Measurements from ENCODE around the gene DGLUCY.
"Not testable (repeated sequence)": the region's sequence is repeated elsewhere in the genome, so short reads cannot be mapped to it uniquely, and the experiment has no call there.

Gene DGLUCY

DNA sequence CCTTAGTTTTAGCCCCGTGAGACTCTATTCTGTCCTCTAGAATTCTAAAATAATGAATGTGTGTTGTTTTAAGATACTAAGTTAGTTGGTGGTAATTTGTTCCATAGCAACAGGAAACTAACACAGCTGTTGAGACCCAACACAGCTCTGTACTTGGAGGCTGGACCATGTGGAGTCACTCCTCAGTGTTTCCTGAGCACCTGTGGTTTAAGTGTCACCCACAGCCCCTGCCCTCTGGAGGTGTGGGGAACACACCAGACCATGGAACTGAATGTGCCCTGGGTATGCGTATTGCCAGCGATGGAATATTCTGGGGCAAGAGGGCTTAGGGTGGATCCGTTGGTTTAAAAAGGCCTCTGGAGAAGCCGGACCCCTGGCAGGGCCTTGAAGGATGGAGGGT, 147.2 kb downstream of the DGLUCY start:
- ChIA-PET CTCF (interaction anchor here (0.7 kb wide), 1 partner anchor 61 kb away, joined by 3 read pairs; no protein-coding TSS in a partner anchor), POLR2A (ENCODE audit: low non-redundant PET) (no interaction called here)
- peak overlapping the region; percentile 100 for H3K27ac ChIP-seq
- TF ChIP-seq, protein P1, sequence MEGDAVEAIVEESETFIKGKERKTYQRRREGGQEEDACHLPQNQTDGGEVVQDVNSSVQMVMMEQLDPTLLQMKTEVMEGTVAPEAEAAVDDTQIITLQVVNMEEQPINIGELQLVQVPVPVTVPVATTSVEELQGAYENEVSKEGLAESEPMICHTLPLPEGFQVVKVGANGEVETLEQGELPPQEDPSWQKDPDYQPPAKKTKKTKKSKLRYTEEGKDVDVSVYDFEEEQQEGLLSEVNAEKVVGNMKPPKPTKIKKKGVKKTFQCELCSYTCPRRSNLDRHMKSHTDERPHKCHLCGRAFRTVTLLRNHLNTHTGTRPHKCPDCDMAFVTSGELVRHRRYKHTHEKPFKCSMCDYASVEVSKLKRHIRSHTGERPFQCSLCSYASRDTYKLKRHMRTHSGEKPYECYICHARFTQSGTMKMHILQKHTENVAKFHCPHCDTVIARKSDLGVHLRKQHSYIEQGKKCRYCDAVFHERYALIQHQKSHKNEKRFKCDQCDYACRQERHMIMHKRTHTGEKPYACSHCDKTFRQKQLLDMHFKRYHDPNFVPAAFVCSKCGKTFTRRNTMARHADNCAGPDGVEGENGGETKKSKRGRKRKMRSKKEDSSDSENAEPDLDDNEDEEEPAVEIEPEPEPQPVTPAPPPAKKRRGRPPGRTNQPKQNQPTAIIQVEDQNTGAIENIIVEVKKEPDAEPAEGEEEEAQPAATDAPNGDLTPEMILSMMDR (conservative IDR thresholded peaks at IDR 0.05; ENCODE audit: low read depth): no peak
- DNase-seq (ENCODE audit: low spot score): no peak

DNA sequence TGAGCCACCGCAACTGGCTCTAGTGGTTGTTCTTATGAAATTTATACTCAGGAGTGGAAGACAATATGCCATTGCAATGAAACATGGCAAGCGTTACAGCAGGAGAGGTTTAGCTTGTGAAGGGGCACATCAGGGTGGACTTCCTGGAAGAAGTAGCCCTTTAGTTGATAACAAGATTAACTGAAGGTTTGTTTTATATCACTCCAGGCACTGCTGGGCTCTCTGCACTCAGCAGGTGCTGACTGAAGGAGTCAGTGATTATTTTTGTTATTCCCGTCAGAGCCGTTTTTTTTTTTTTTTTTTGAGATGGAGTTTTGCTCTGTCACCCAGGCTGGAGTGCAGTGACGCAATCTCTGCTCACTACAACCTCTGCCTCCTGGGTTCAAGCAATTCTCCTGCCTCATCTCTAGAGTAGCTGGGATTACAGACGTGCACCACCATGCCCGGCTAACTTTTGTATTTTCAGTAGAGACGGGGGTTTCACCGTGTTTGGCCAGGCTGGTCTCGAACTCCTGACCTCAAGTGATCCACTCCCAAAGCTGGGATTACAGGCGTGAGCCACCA, 148.2 kb downstream of the DGLUCY start:
- DNase-seq (ENCODE audit: low spot score): no peak
- CTCF ChIA-PET: interaction anchor here (0.6 to 0.7 kb wide), 2 partner anchors 62 to 1487 kb away, joined by 3 read pairs; partner anchors contain the start of gene LGMN
- TF ChIP-seq, protein P1 (conservative IDR thresholded peaks at IDR 0.05; ENCODE audit: low read depth): no peak

DNA sequence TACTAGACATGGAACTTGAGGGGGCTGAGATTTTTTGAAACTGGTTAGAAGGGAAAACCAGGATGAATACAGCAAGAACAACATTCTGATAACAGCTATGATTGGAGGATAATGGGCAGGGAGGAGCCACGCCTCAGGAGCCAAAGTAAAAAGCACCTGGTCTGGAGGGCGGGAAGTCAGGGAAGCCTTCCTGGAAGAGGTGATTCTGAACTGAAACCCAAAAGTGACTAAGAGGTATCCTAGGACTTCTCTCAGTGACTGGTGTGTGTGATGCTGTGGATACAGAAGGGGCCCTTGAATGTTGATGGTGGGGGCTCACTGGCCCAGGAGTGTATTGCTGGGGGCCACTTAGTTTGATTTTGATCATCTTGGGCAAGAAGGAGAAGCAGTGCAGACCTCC, 149.5 kb downstream of the DGLUCY start:
- ChIA-PET CTCF (interaction anchor here (0.8 to 1.7 kb wide), 2 partner anchors 13 to 15 kb away, joined by 3 to 4 read pairs; no protein-coding TSS in a partner anchor), POLR2A (ENCODE audit: low non-redundant PET) (no interaction called here)
- TF ChIP-seq, protein P1 (conservative IDR thresholded peaks at IDR 0.05; ENCODE audit: low read depth): no peak
- no peak for DNase-seq (ENCODE audit: low spot score)
- H3K27ac ChIP-seq: peak overlapping the region; percentile 100

More for the DNA sequence above, 148.2 kb downstream of the DGLUCY start:
- POLR2A ChIA-PET (ENCODE audit: low non-redundant PET): no interaction called here
- H3K27ac ChIP-seq: peak overlapping the region; percentile 100

DNA sequence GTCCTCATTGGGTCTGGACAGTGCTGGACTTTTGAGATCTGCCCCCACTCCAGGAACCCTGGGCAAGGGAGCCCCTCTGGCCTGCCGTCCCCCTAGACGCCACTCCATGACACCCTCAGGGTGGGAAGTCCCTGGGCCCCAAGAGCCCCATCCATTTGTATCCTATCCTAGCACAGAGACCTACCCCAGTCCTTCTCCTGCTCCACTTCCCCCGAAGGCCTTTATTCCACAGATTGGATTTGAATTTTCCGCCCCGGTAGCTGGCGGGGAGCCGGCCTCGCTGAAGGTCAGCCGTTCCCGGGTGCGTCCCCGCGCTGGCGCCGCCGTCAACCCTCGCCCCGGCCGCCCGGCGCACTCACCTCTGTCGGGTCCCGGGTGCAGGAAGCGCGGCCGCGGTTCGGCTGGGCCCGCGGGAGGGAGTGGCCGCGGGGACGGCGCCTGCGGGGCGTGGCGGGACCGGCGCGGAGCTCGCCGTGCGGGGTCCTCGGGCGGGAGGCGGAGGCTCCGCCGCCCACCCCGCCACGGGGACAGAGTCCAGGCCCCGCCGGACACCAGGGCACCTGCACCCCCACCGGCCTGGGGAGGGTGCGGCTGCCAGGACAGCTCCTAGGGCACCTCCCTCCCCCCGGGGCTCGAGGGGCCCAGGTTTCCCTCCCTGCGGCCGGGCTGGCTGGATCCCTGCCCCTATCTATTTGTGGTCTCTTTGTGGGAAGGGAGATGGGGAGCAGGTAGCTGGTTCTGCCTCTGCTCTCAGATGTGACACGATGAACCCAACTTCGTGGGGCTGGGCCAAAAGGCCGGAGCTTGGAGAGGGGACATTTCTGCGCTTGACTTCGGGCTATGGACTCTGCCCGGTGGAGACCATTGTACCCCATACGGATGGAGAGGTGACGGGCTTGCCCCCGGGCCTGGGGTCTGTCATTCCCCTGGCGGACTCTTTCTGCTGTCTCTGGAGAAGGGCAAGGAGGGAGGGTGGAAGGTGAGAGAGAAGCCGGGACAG, 150.6 kb downstream of the DGLUCY start:
- H3K27ac ChIP-seq: peak overlapping the region; percentile 100
- TF ChIP-seq, protein P1 (conservative IDR thresholded peaks at IDR 0.05; ENCODE audit: low read depth): no peak
- ChIA-PET POLR2A (ENCODE audit: low non-redundant PET) (no interaction called here), CTCF (interaction anchor here (0.6 to 1.7 kb wide), 4 partner anchors 13 to 248 kb away, joined by 3 to 6 read pairs (median 4); no protein-coding TSS in a partner anchor)
- DNase-seq (ENCODE audit: low spot score): no peak

DNA sequence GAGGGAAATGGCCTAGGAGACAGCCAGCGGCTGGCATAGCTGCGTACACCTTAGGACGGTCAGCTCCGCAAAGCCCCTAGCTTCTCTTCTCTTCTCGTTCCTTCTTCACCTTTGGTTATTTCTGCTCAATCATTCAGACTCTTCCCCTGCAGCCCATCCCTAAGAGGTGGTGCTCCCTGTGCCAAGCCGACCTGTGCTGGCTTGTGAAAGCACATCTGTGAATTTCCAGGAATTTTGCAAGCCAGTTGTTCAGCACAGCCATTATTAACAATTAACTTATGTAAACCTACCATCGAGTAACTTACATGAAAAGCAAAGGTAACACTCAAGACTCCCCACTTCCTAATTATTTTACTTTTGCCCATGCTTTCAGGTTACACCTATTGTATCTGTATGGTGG, 151.5 kb downstream of the DGLUCY start:
- peak overlapping the region; percentile 100 for H3K27ac ChIP-seq
- ChIA-PET CTCF (interaction anchor here (0.6 to 0.7 kb wide), 2 partner anchors 49 to 249 kb away, joined by 3 to 4 read pairs; no protein-coding TSS in a partner anchor), POLR2A (ENCODE audit: low non-redundant PET) (no interaction called here)
- no peak for DNase-seq (ENCODE audit: low spot score)
- TF ChIP-seq, protein P1 (conservative IDR thresholded peaks at IDR 0.05; ENCODE audit: low read depth): no peak

DNA sequence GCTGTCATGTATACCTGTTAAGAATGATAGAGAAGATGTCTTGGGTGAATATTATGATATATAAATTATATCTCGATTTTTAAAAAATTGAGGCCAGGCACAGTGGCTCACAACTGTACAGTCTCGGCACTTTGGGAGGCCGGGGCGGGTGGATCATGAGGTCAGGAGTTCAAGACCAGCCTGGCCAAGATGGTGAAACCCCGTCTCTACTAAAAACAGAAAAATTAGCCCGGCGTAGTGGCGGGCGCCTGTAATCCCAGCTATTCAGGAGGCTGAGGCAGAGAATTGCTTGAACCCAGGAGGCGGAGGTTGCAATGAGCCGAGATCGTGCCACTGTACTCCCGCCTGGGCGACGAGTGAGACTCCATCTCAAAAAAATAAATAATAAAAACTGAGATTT, 152.4 kb downstream of the DGLUCY start:
- POLR2A ChIA-PET (ENCODE audit: low non-redundant PET); DNase-seq (ENCODE audit: low spot score); CTCF ChIA-PET: not testable (repeated sequence)
- peak overlapping the region; percentile 65 for H3K27ac ChIP-seq

Data from RWPE1 (cell line).